HepG2 (cell line): ENCODE measurements around the gene DCDC2. TPM values are rescaled to one million over a fixed set of nuclear protein-coding genes. Genes with fewer than 3 reads are reported as not detected.

Source experiments
- CC2D1A ChIP-seq: sonication (generic); formaldehyde crosslinking; IDR thresholded peaks from 2 replicates; pipeline ENCODE4 v1.8.1; 2023; ENCODE audit warnings: mild to moderate bottlenecking, missing genetic modification reagents
- CENPT ChIP-seq: sonication (generic); formaldehyde crosslinking; IDR thresholded peaks from 2 replicates; pipeline ENCODE4 v1.8.0; 2022; ENCODE audit warnings: low read depth, mild to moderate bottlenecking, moderate library complexity, missing genetic modification reagents
- FOXP1 ChIP-seq, 2 experiments: fragments of 450-650 bp in 1 of 2; IDR thresholded peaks; 2 replicates each; pipeline ENCODE4 v1.6.1; 2017 to 2018; ENCODE audit warnings: antibody characterized with exemption in 1 of 2
- GPBP1L1 ChIP-seq: sonication (generic); formaldehyde crosslinking; IDR thresholded peaks from 2 replicates; pipeline ENCODE4 v1.5.0; 2020; ENCODE audit warnings: mild to moderate bottlenecking, missing genetic modification reagents
- GTF3A ChIP-seq: sonication (generic); formaldehyde crosslinking; conservative IDR thresholded peaks from 2 replicates; pipeline ENCODE4 v1.4.0; 2020; ENCODE audit warnings: mild to moderate bottlenecking, missing genetic modification reagents
- KDM5B ChIP-seq: sonication (generic); formaldehyde crosslinking; IDR thresholded peaks from 2 replicates; pipeline ENCODE4 v1.4.0; 2020; ENCODE audit warnings: missing genetic modification reagents, mild to moderate bottlenecking, borderline replicate concordance
- KDM6A ChIP-seq: IDR thresholded peaks from 2 replicates; pipeline ENCODE4 v1.6.1; 2016; ENCODE audit warnings: low read depth
- KLF11 ChIP-seq: IDR thresholded peaks from 2 replicates; pipeline ENCODE4 v1.6.1; 2016; ENCODE audit warnings: missing compliant biosample characterization
- MED8 ChIP-seq: sonication (generic); formaldehyde crosslinking; IDR thresholded peaks from 2 replicates; pipeline ENCODE4 v1.8.1; 2023; ENCODE audit warnings: mild to moderate bottlenecking, missing genetic modification reagents; ENCODE audit not compliant: insufficient replicate concordance
- MTA3 ChIP-seq: sonication (generic); formaldehyde crosslinking; IDR thresholded peaks from 2 replicates; pipeline ENCODE4 v1.4.0; 2020; ENCODE audit warnings: missing genetic modification reagents
- NBN ChIP-seq: fragments of 450-650 bp; conservative IDR thresholded peaks from 2 replicates; pipeline ENCODE4 v1.6.1; 2017
- NFIB ChIP-seq: sonication (generic); formaldehyde crosslinking; IDR thresholded peaks from 2 replicates; pipeline ENCODE4 v1.9.0; 2021; ENCODE audit warnings: missing genetic modification reagents, mild to moderate bottlenecking, borderline replicate concordance
- NFYC ChIP-seq: IDR thresholded peaks from 2 replicates; pipeline ENCODE4 v1.6.1; 2016; ENCODE audit warnings: missing genetic modification reagents, missing compliant biosample characterization
- PREB ChIP-seq: sonication (generic); formaldehyde crosslinking; IDR thresholded peaks from 2 replicates; pipeline ENCODE4 v1.4.0; 2020; ENCODE audit warnings: missing genetic modification reagents
- RFX1 ChIP-seq: fragments of 450-650 bp; IDR thresholded peaks from 2 replicates; pipeline ENCODE4 v1.6.1; 2017
- SALL1 ChIP-seq: sonication (generic); formaldehyde crosslinking; IDR thresholded peaks from 2 replicates; pipeline ENCODE4 v1.8.0; 2022; ENCODE audit warnings: mild to moderate bottlenecking, missing genetic modification reagents
- SCMH1 ChIP-seq: sonication (generic); formaldehyde crosslinking; IDR thresholded peaks from 2 replicates; pipeline ENCODE4 v1.9.0; 2021; ENCODE audit warnings: missing genetic modification reagents, mild to moderate bottlenecking, borderline replicate concordance
- U2AF1 ChIP-seq: fragments of 200-400 bp; formaldehyde crosslinking; optimal IDR thresholded peaks from 2 replicates; pipeline ENCODE3; 2017; ENCODE audit warnings: mild to moderate bottlenecking, low read depth, low read length
- YEATS4 ChIP-seq: sonication (generic); formaldehyde crosslinking; IDR thresholded peaks from 2 replicates; pipeline ENCODE4 v1.4.0; 2020; ENCODE audit warnings: missing genetic modification reagents, borderline replicate concordance
- ZBTB38 ChIP-seq: sonication (generic); formaldehyde crosslinking; IDR thresholded peaks from 2 replicates; pipeline ENCODE4 v1.5.1; 2020; ENCODE audit warnings: mild to moderate bottlenecking, missing genetic modification reagents
- ZFP1 ChIP-seq: IDR thresholded peaks from 2 replicates; pipeline ENCODE4 v1.6.1; 2016
- ZFP36 ChIP-seq: fragments of 150-350 bp; IDR thresholded peaks from 2 replicates; pipeline ENCODE4 v1.6.1; 2018; ENCODE audit warnings: borderline replicate concordance, low read length, low read depth; ENCODE audit not compliant: partially characterized antibody
- ZFP36L2 ChIP-seq: sonication (generic); formaldehyde crosslinking; IDR thresholded peaks from 2 replicates; pipeline ENCODE4 v1.4.0; 2020; ENCODE audit warnings: missing genetic modification reagents
- ZNF343 ChIP-seq: sonication (generic); formaldehyde crosslinking; IDR thresholded peaks from 2 replicates; pipeline ENCODE4 v1.4.0; 2020; ENCODE audit warnings: mild to moderate bottlenecking, missing genetic modification reagents
- ZNF512B ChIP-seq: sonication (generic); formaldehyde crosslinking; IDR thresholded peaks from 2 replicates; pipeline ENCODE4 v1.5.1; 2020; ENCODE audit warnings: missing genetic modification reagents, mild to moderate bottlenecking, borderline replicate concordance
- ZNF652 ChIP-seq: IDR thresholded peaks from 2 replicates; pipeline ENCODE4 v1.6.1; 2016; ENCODE audit warnings: low read depth, borderline replicate concordance
- ZSCAN30 ChIP-seq: sonication (generic); formaldehyde crosslinking; IDR thresholded peaks from 2 replicates; pipeline ENCODE4 v1.5.0; 2020; ENCODE audit warnings: mild to moderate bottlenecking, missing genetic modification reagents
- polyA plus RNA-seq, 8 experiments: library from polyadenylated mRNA; depleted of rRNA in 3 of 8; stranded (reverse) in 7 of 8; unstranded in 1 of 8; fragments of >200 nt; fragmentation: Illumina TruSeq in 4 of 8; extraction: Trizol in 4 of 8; gene quantifications; 2 replicates each; pipeline versions ENCODE4 v1.2.1 to v1.2.3, GENCODE V29; 2011 to 2016; ENCODE audit warnings: low read depth in 4 of 8, missing spikeins in 1 of 8, mixed read lengths in 1 of 8; ENCODE audit not compliant: insufficient read depth in 1 of 8
- total RNA-seq, 5 experiments: library from RNA; depleted of rRNA; stranded (reverse); fragments of >200 nt; fragmentation: Illumina TruSeq; extraction: Trizol; gene quantifications; 2 replicates each; pipeline ENCODE4 v1.2.3, GENCODE V29; 2016; ENCODE audit warnings: low read depth in 1 of 5

The DCDC2 gene
- total and polyA plus RNA-seq, 2 of the 13 experiments (the other 11 are each of a cell fraction or from before 2014, with no cell fraction given), result 9.0 to 36.2 TPM

GRCh38 chr6:24357336-24358218 is at the start of gene DCDC2 (continued):
- TF ChIP-seq ZBTB38 (CRISPR knock-in tag), result peak; percentile 39; the same call in 1 of the 2 replicates
- TF ChIP-seq SCMH1 (CRISPR knock-in tag), result no peak
- no peak; the same call in 1 of the 2 replicates for TF ChIP-seq KLF11 (CRISPR knock-in tag)
- TF ChIP-seq NFIB (CRISPR knock-in tag), result 0 out of 2 replicates have a peak, but pooled peaks have one; percentile 42
- peak; percentile 86 for TF ChIP-seq SALL1 (CRISPR knock-in tag)
- 0 out of 2 replicates have a peak, but pooled peaks have one; percentile 49 for TF ChIP-seq ZSCAN30 (CRISPR knock-in tag)
- peak; percentile 79 for TF ChIP-seq NFYC
- no peak for TF ChIP-seq ZFP36L2 (CRISPR knock-in tag)
- TF ChIP-seq ZNF512B (CRISPR knock-in tag), result peak; percentile 98; the same call in 1 of the 2 replicates
- no peak for TF ChIP-seq FOXP1 (IDR thresholded peaks at IDR 0.05)
- peak; percentile 30; the same call in 1 of the 2 replicates for TF ChIP-seq FOXP1 (CRISPR knock-in tag; IDR thresholded peaks at IDR 0.05)
- no peak; the same call in 1 of the 2 replicates for TF ChIP-seq KDM6A
- no peak for TF ChIP-seq RFX1
- peak; percentile 90; the same call in 1 of the 2 replicates for TF ChIP-seq KDM5B (CRISPR knock-in tag)
- TF ChIP-seq GPBP1L1 (CRISPR knock-in tag), result no peak
- no peak for TF ChIP-seq PREB (CRISPR knock-in tag)
- TF ChIP-seq MTA3 (CRISPR knock-in tag), result no peak
- no peak for TF ChIP-seq CENPT (CRISPR knock-in tag)
- TF ChIP-seq YEATS4, result no peak
- no peak for TF ChIP-seq ZNF652 (CRISPR knock-in tag)
- TF ChIP-seq CC2D1A (CRISPR knock-in tag), result no peak
- TF ChIP-seq MED8 (CRISPR knock-in tag), result no peak
- peak; percentile 90 for TF ChIP-seq ZNF343 (CRISPR knock-in tag)
- 0 out of 2 replicates have a peak, but pooled peaks have one; percentile 28 for TF ChIP-seq ZFP1
- peak; percentile 89; the same call in 1 of the 2 replicates for TF ChIP-seq GTF3A (CRISPR knock-in tag)
- no peak for TF ChIP-seq ZFP36
- no peak for TF ChIP-seq U2AF1
- no peak for TF ChIP-seq NBN
